Left ventricle myocardium inferior (tissue), 1 donor: Measurements from ENCODE around the gene DPH1. TPM values are rescaled to one million over a fixed set of nuclear protein-coding genes. Genes with fewer than 3 reads are reported as not detected.
A peak's percentile ranks its signal among the peaks of the same experiment; 100 is the strongest.

Experiments
- DNase-seq: peaks from one replicate; pipeline ENCODE4 v3.0.0-alpha.2; 2020
- H3K27ac ChIP-seq: fragments of 200-600 bp; replicated peaks from 2 replicates; pipeline ENCODE4 v1.8.0; 2021
- H3K27me3 ChIP-seq: fragments of 200-600 bp; 2 replicates; pipeline ENCODE4 v1.8.0; 2021; ENCODE audit warnings: low read depth
- H3K36me3 ChIP-seq: fragments of 200-600 bp; 2 replicates; pipeline ENCODE4 v1.8.0; 2021
- H3K4me1 ChIP-seq: fragments of 200-600 bp; 2 replicates; pipeline ENCODE4 v1.8.0; 2021
- H3K4me3 ChIP-seq: fragments of 200-600 bp; 2 replicates; pipeline ENCODE4 v1.8.0; 2021; ENCODE audit warnings: mild to moderate bottlenecking, moderate library complexity
- H3K9me3 ChIP-seq: fragments of 200-600 bp; replicated peaks from 2 replicates; pipeline ENCODE4 v1.8.0; 2021
- CTCF ChIP-seq: fragments of 200-600 bp; IDR thresholded peaks from 2 replicates; pipeline ENCODE4 v1.8.0; 2021; ENCODE audit warnings: antibody characterized with exemption, mild to moderate bottlenecking, borderline replicate concordance
- intact Hi-C: fragments of 100-400 bp; cut with micrococcal nuclease; formaldehyde crosslinking; loops from one replicate; pipeline ENCODE4 v1.11.0; 2022
- total RNA-seq: library from RNA; stranded (reverse); fragmentation: NEBNext Ultra II Directional; extraction: Animal tissue kit (Norgen Biotek cat#: 25700); gene quantifications from one replicate; pipeline ENCODE4 v1.2.1, GENCODE V29; 2021
- donor health status: DM: no; HTN: yes; CAD: no; lungs with severe emphysema.

DPH1 gene
- total RNA-seq, 1 donor from 2014 or later, result 29.1 TPM

GRCh38 chr17:2068031-2068518 lies 38.1 kb downstream of the DPH1 start:
- intact Hi-C loops, result no loop called here
- Histone ChIP-seq H3K27me3 (no peaks in the 10 kb centered on the region), H3K4me1 (peaks cover 94% of the 10 kb centered on the region), H3K4me3 (no peak overlapping the region), H3K36me3 (peaks cover 24% of the 10 kb centered on the region), H3K27ac (peak overlapping the region; percentile 96), H3K9me3 (no peaks in the 10 kb centered on the region)
- no peak for TF ChIP-seq CTCF
- DNase-seq, result no peak

- no peak for TF ChIP-seq CTCF
- peaks cover 23% of the 10 kb centered on the region for H3K36me3 ChIP-seq
- no peak overlapping the region for H3K4me3 ChIP-seq
- no peak for DNase-seq
- H3K27me3 ChIP-seq, result no peaks in the 10 kb centered on the region
- intact Hi-C loops, result no loop called here
- H3K9me3 ChIP-seq, result no peaks in the 10 kb centered on the region
- H3K4me1 ChIP-seq, result peaks cover 94% of the 10 kb centered on the region
- H3K27ac ChIP-seq, result peak overlapping the region; percentile 96
These were observed 38.6 kb downstream of the DPH1 start for GRCh38 chr17:2068519-2069051.

GRCh38 chr17:2070241-2071023 lies 40.5 kb downstream of the DPH1 start:
- Histone ChIP-seq H3K4me1 (peaks cover 94% of the 10 kb centered on the region), H3K36me3 (peaks cover 10% of the 10 kb centered on the region)

GRCh38 chr17:2071024-2071385 lies 41.1 kb downstream of the DPH1 start:
- Histone ChIP-seq H3K36me3 (peaks cover 8% of the 10 kb centered on the region), H3K9me3 (no peaks in the 10 kb centered on the region), H3K4me1 (peaks cover 94% of the 10 kb centered on the region), H3K27ac (peak overlapping the region; percentile 96), H3K27me3 (no peaks in the 10 kb centered on the region), H3K4me3 (no peak overlapping the region)
- TF ChIP-seq CTCF, result no peak
- intact Hi-C loops, result no loop called here
- no peak for DNase-seq

More at GRCh38 chr17:2070241-2071023, 40.5 kb downstream of the DPH1 start:
- intact Hi-C loops, result no loop called here
- Histone ChIP-seq H3K4me3 (no peak overlapping the region), H3K9me3 (no peaks in the 10 kb centered on the region), H3K27me3 (no peaks in the 10 kb centered on the region), H3K27ac (peak overlapping the region; percentile 96)
- DNase-seq, result no peak
- no peak for TF ChIP-seq CTCF

- no peak overlapping the region for H3K4me3 ChIP-seq
- no peak for TF ChIP-seq CTCF
- peak; percentile 82 for DNase-seq
- peaks cover 10% of the 10 kb centered on the region for H3K36me3 ChIP-seq
- H3K27me3 ChIP-seq, result no peaks in the 10 kb centered on the region
- peaks cover 94% of the 10 kb centered on the region for H3K4me1 ChIP-seq
- H3K9me3 ChIP-seq, result no peaks in the 10 kb centered on the region
- peak overlapping the region; percentile 96 for H3K27ac ChIP-seq
- intact Hi-C loops, result no loop called here
These were observed 41.7 kb downstream of the DPH1 start for GRCh38 chr17:2071455-2072281.
